Measurements from ENCODE around the gene KLHL10.

Gene KLHL10

GRCh38 chr17:41816637-41817320 is 20.8 kb upstream of the KLHL10 start:
- TF ChIP-seq, protein P1, sequence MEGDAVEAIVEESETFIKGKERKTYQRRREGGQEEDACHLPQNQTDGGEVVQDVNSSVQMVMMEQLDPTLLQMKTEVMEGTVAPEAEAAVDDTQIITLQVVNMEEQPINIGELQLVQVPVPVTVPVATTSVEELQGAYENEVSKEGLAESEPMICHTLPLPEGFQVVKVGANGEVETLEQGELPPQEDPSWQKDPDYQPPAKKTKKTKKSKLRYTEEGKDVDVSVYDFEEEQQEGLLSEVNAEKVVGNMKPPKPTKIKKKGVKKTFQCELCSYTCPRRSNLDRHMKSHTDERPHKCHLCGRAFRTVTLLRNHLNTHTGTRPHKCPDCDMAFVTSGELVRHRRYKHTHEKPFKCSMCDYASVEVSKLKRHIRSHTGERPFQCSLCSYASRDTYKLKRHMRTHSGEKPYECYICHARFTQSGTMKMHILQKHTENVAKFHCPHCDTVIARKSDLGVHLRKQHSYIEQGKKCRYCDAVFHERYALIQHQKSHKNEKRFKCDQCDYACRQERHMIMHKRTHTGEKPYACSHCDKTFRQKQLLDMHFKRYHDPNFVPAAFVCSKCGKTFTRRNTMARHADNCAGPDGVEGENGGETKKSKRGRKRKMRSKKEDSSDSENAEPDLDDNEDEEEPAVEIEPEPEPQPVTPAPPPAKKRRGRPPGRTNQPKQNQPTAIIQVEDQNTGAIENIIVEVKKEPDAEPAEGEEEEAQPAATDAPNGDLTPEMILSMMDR (IDR thresholded peaks at IDR 0.05; ENCODE audit: low read depth, low read length, missing control alignments): no peak
- 0 out of 2 replicates have a peak overlapping the region, but pooled peaks have one; percentile 9 for H3K4me3 ChIP-seq (replicated peaks; ENCODE audit: low read depth, low read length)
- no peak for DNase-seq (ENCODE audit: extremely low read depth, low read depth)

DNA sequence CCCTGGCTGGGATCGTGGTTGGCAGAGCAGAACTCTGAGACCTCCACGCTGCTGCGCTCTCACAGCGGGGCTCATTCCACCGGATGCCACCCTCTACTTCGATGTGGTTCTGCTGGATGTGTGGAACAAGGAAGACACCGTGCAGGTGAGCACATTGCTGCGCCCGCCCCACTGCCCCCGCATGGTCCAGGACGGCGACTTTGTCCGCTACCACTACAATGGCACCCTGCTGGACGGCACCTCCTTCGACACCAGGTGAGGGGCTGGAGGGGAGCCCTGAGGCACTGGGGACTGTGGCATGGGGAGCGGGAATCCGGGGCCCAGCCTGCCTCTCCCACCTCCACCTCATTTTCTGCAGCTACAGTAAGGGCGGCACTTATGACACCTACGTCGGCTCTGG is 19.6 kb upstream of the KLHL10 start:
- no peak for DNase-seq (ENCODE audit: extremely low read depth, low read depth)
- TF ChIP-seq, protein P1 (IDR thresholded peaks at IDR 0.05; ENCODE audit: low read depth, low read length, missing control alignments): no peak
- no peak overlapping the region for H3K4me3 ChIP-seq (replicated peaks; ENCODE audit: low read depth, low read length)

GRCh38 chr17:41821776-41822175 is 15.8 kb upstream of the KLHL10 start:
- no peak for DNase-seq (ENCODE audit: extremely low read depth, low read depth)
- TF ChIP-seq, protein P1 (IDR thresholded peaks at IDR 0.05; ENCODE audit: low read depth, low read length, missing control alignments): no peak
- H3K4me3 ChIP-seq (replicated peaks; ENCODE audit: low read depth, low read length): no peak overlapping the region

DNA sequence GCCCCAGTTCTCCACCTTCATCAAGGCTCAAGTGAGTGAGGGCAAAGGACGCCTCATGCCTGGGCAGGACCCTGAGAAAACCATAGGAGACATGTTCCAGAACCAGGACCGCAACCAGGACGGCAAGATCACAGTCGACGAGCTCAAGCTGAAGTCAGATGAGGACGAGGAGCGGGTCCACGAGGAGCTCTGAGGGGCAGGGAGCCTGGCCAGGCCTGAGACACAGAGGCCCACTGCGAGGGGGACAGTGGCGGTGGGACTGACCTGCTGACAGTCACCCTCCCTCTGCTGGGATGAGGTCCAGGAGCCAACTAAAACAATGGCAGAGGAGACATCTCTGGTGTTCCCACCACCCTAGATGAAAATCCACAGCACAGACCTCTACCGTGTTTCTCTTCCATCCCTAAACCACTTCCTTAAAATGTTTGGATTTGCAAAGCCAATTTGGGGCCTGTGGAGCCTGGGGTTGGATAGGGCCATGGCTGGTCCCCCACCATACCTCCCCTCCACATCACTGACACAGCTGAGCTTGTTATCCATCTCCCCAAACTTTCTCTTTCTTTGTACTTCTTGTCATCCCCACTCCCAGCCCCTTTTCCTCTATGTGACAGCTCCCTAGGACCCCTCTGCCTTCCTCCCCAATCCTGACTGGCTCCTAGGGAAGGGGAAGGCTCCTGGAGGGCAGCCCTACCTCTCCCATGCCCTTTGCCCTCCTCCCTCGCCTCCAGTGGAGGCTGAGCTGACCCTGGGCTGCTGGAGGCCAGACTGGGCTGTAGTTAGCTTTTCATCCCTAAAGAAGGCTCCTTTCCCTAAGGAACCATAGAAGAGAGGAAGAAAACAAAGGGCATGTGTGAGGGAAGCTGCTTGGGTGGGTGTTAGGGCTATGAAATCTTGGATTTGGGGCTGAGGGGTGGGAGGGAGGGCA is 15.1 kb upstream of the KLHL10 start:
- no peak overlapping the region for H3K4me3 ChIP-seq (replicated peaks; ENCODE audit: low read depth, low read length)
- TF ChIP-seq, protein P1 (IDR thresholded peaks at IDR 0.05; ENCODE audit: low read depth, low read length, missing control alignments): no peak
- DNase-seq (ENCODE audit: extremely low read depth, low read depth): no peak

GRCh38 chr17:41823141-41823524 is 14.5 kb upstream of the KLHL10 start:
- H3K4me3 ChIP-seq (replicated peaks; ENCODE audit: low read depth, low read length): no peak overlapping the region
- DNase-seq (ENCODE audit: extremely low read depth, low read depth): no peak
- TF ChIP-seq, protein P1 (IDR thresholded peaks at IDR 0.05; ENCODE audit: low read depth, low read length, missing control alignments): no peak

GRCh38 chr17:41823580-41823979 is 14.0 kb upstream of the KLHL10 start:
- DNase-seq (ENCODE audit: extremely low read depth, low read depth): no peak
- TF ChIP-seq, protein P1 (IDR thresholded peaks at IDR 0.05; ENCODE audit: low read depth, low read length, missing control alignments): no peak
- H3K4me3 ChIP-seq (replicated peaks; ENCODE audit: low read depth, low read length): no peak overlapping the region
